ENCODE results near the gene GNG2.

GNG2 gene

GRCh38 chr14:51988221-51988620, 127.8 kb downstream of the GNG2 start:
- Histone ChIP-seq H3K9me3 (ENCODE audit: control insufficient read depth, insufficient read depth, low read length) (no peaks in the 10 kb centered on the region), H3K27me3 (ENCODE audit: control insufficient read depth, insufficient read depth, low read length) (no peaks in the 10 kb centered on the region), H3K4me3 (ENCODE audit: low read depth, low read length) (no peak overlapping the region), H3K9ac (ENCODE audit: low read depth, low read length) (no peak overlapping the region), H3K4me1 (ENCODE audit: control insufficient read depth, insufficient read depth, low read length) (no peaks in the 10 kb centered on the region), H3K36me3 (ENCODE audit: control insufficient read depth, insufficient read depth, low read length) (peaks cover 3% of the 10 kb centered on the region)

GRCh38 chr14:51989293-51990234, 129.2 kb downstream of the GNG2 start, which contains the start of gene RTRAF:
Gene RTRAF (plus strand): TSS chr14:51989546. CDS start chr14:51989640, 94 bp downstream.
- Histone ChIP-seq H3K27me3 (ENCODE audit: control insufficient read depth, insufficient read depth, low read length) (no peaks in the 10 kb centered on the region), H3K4me3 (ENCODE audit: low read depth, low read length) (peak within 1 kb of the TSS; percentile 93), H3K9ac (ENCODE audit: low read depth, low read length) (peak within 1 kb of the TSS; percentile 93), H3K9me3 (ENCODE audit: control insufficient read depth, insufficient read depth, low read length) (no peaks in the 10 kb centered on the region), H3K36me3 (ENCODE audit: control insufficient read depth, insufficient read depth, low read length) (peaks cover 3% of the 10 kb centered on the region), H3K4me1 (ENCODE audit: control insufficient read depth, insufficient read depth, low read length) (no peaks in the 10 kb centered on the region)

GRCh38 chr14:51990488-51990887, 130.1 kb downstream of the GNG2 start:
- H3K27me3 ChIP-seq (ENCODE audit: control insufficient read depth, insufficient read depth, low read length): no peaks in the 10 kb centered on the region
- H3K4me3 ChIP-seq (ENCODE audit: low read depth, low read length): peak overlapping the region; percentile 93
- H3K9ac ChIP-seq (ENCODE audit: low read depth, low read length): peak overlapping the region; percentile 93
- H3K4me1 ChIP-seq (ENCODE audit: control insufficient read depth, insufficient read depth, low read length): no peaks in the 10 kb centered on the region
- peaks cover 3% of the 10 kb centered on the region for H3K36me3 ChIP-seq (ENCODE audit: control insufficient read depth, insufficient read depth, low read length)
- no peaks in the 10 kb centered on the region for H3K9me3 ChIP-seq (ENCODE audit: control insufficient read depth, insufficient read depth, low read length)

GRCh38 chr14:51993285-51993920, 133.0 kb downstream of the GNG2 start:
- peaks cover 3% of the 10 kb centered on the region for H3K4me1 ChIP-seq (ENCODE audit: control insufficient read depth, insufficient read depth, low read length)
- no peak overlapping the region for H3K9ac ChIP-seq (ENCODE audit: low read depth, low read length)
- no peaks in the 10 kb centered on the region for H3K9me3 ChIP-seq (ENCODE audit: control insufficient read depth, insufficient read depth, low read length)
- no peak overlapping the region for H3K4me3 ChIP-seq (ENCODE audit: low read depth, low read length)
- H3K36me3 ChIP-seq (ENCODE audit: control insufficient read depth, insufficient read depth, low read length): peaks cover 3% of the 10 kb centered on the region
- no peaks in the 10 kb centered on the region for H3K27me3 ChIP-seq (ENCODE audit: control insufficient read depth, insufficient read depth, low read length)

GRCh38 chr14:51996148-51996746, 135.8 kb downstream of the GNG2 start:
- peaks cover 3% of the 10 kb centered on the region for H3K4me1 ChIP-seq (ENCODE audit: control insufficient read depth, insufficient read depth, low read length)
- H3K36me3 ChIP-seq (ENCODE audit: control insufficient read depth, insufficient read depth, low read length): peaks cover 2% of the 10 kb centered on the region

GRCh38 chr14:51998348-51998747, 137.9 kb downstream of the GNG2 start:
- Histone ChIP-seq H3K4me3 (ENCODE audit: low read depth, low read length) (no peak overlapping the region), H3K9ac (ENCODE audit: low read depth, low read length) (no peak overlapping the region), H3K4me1 (ENCODE audit: control insufficient read depth, insufficient read depth, low read length) (peaks cover 3% of the 10 kb centered on the region), H3K9me3 (ENCODE audit: control insufficient read depth, insufficient read depth, low read length) (no peaks in the 10 kb centered on the region), H3K27me3 (ENCODE audit: control insufficient read depth, insufficient read depth, low read length) (no peaks in the 10 kb centered on the region), H3K36me3 (ENCODE audit: control insufficient read depth, insufficient read depth, low read length) (peaks cover 5% of the 10 kb centered on the region)

More at GRCh38 chr14:51996148-51996746, 135.8 kb downstream of the GNG2 start:
- no peaks in the 10 kb centered on the region for H3K27me3 ChIP-seq (ENCODE audit: control insufficient read depth, insufficient read depth, low read length)
- no peak overlapping the region for H3K9ac ChIP-seq (ENCODE audit: low read depth, low read length)
- H3K9me3 ChIP-seq (ENCODE audit: control insufficient read depth, insufficient read depth, low read length): no peaks in the 10 kb centered on the region
- H3K4me3 ChIP-seq (ENCODE audit: low read depth, low read length): no peak overlapping the region

- H3K9ac ChIP-seq (ENCODE audit: low read depth, low read length): no peak overlapping the region
- no peaks in the 10 kb centered on the region for H3K9me3 ChIP-seq (ENCODE audit: control insufficient read depth, insufficient read depth, low read length)
- no peaks in the 10 kb centered on the region for H3K27me3 ChIP-seq (ENCODE audit: control insufficient read depth, insufficient read depth, low read length)
- H3K4me1 ChIP-seq (ENCODE audit: control insufficient read depth, insufficient read depth, low read length): peaks cover 3% of the 10 kb centered on the region
- H3K36me3 ChIP-seq (ENCODE audit: control insufficient read depth, insufficient read depth, low read length): peaks cover 6% of the 10 kb centered on the region
- no peak overlapping the region for H3K4me3 ChIP-seq (ENCODE audit: low read depth, low read length)
Observed at GRCh38 chr14:51999084-51999483, 138.7 kb downstream of the GNG2 start.

GRCh38 chr14:52000019-52000582, 139.7 kb downstream of the GNG2 start:
- no peak overlapping the region for H3K9ac ChIP-seq (ENCODE audit: low read depth, low read length)
- peaks cover 3% of the 10 kb centered on the region for H3K4me1 ChIP-seq (ENCODE audit: control insufficient read depth, insufficient read depth, low read length)
- peaks cover 9% of the 10 kb centered on the region for H3K36me3 ChIP-seq (ENCODE audit: control insufficient read depth, insufficient read depth, low read length)
- H3K27me3 ChIP-seq (ENCODE audit: control insufficient read depth, insufficient read depth, low read length): no peaks in the 10 kb centered on the region
- no peak overlapping the region for H3K4me3 ChIP-seq (ENCODE audit: low read depth, low read length)
- H3K9me3 ChIP-seq (ENCODE audit: control insufficient read depth, insufficient read depth, low read length): no peaks in the 10 kb centered on the region

- Histone ChIP-seq H3K27me3 (ENCODE audit: control insufficient read depth, insufficient read depth, low read length) (no peaks in the 10 kb centered on the region), H3K9ac (ENCODE audit: low read depth, low read length) (no peak overlapping the region), H3K4me1 (ENCODE audit: control insufficient read depth, insufficient read depth, low read length) (peaks cover 3% of the 10 kb centered on the region), H3K9me3 (ENCODE audit: control insufficient read depth, insufficient read depth, low read length) (no peaks in the 10 kb centered on the region), H3K36me3 (ENCODE audit: control insufficient read depth, insufficient read depth, low read length) (peaks cover 9% of the 10 kb centered on the region), H3K4me3 (ENCODE audit: low read depth, low read length) (no peak overlapping the region)
Observed at GRCh38 chr14:52000696-52001095, 140.3 kb downstream of the GNG2 start.

- Histone ChIP-seq H3K9ac (ENCODE audit: low read depth, low read length) (no peak overlapping the region), H3K36me3 (ENCODE audit: control insufficient read depth, insufficient read depth, low read length) (peaks cover 13% of the 10 kb centered on the region), H3K27me3 (ENCODE audit: control insufficient read depth, insufficient read depth, low read length) (no peaks in the 10 kb centered on the region), H3K4me3 (ENCODE audit: low read depth, low read length) (no peak overlapping the region), H3K4me1 (ENCODE audit: control insufficient read depth, insufficient read depth, low read length) (peaks cover 12% of the 10 kb centered on the region), H3K9me3 (ENCODE audit: control insufficient read depth, insufficient read depth, low read length) (no peaks in the 10 kb centered on the region)
Observed at GRCh38 chr14:52002542-52002941, 142.1 kb downstream of the GNG2 start.

- H3K27me3 ChIP-seq (ENCODE audit: control insufficient read depth, insufficient read depth, low read length): no peaks in the 10 kb centered on the region
- H3K9ac ChIP-seq (ENCODE audit: low read depth, low read length): no peak overlapping the region
- peaks cover 16% of the 10 kb centered on the region for H3K36me3 ChIP-seq (ENCODE audit: control insufficient read depth, insufficient read depth, low read length)
- H3K4me1 ChIP-seq (ENCODE audit: control insufficient read depth, insufficient read depth, low read length): peaks cover 12% of the 10 kb centered on the region
- H3K4me3 ChIP-seq (ENCODE audit: low read depth, low read length): no peak overlapping the region
- no peaks in the 10 kb centered on the region for H3K9me3 ChIP-seq (ENCODE audit: control insufficient read depth, insufficient read depth, low read length)
Observed at GRCh38 chr14:52003324-52003723, 142.9 kb downstream of the GNG2 start.

All from iPS-15b (cell line).